HepG2 (cell line): Measurements from ENCODE around the gene MBTPS2. TPM values are rescaled to one million over a fixed set of nuclear protein-coding genes. Genes with fewer than 3 reads are reported as not detected.

Experiments
- ATAC-seq: fragments of 200-7000 bp; cut with Tn5 transposase; 3 replicates; pipeline ENCODE4 v1.9.1; 2020; ENCODE audit warnings: mild to moderate bottlenecking, moderate library complexity
- BruUV-seq: library from RNA; stranded (reverse); fragments of 400-500 nt; replicated peaks from 2 replicates; lab custom pipeline; 2021; lab: Mats Ljungman, UMichigan
- CTCF ChIA-PET: fragments of 300-600 bp; formaldehyde crosslinking; extraction: SDS; loops from one replicate; lab custom pipeline; 2021; ENCODE audit warnings: low total read pairs, inconsistent platforms, low intra/inter-chr PET ratio; lab: Yijun Ruan, JAX
- POLR2A ChIA-PET: fragments of 350-600 bp; sonication (Branson Sonifier 250); formaldehyde crosslinking; loops from one replicate; lab custom pipeline; 2020; ENCODE audit warnings: antibody characterized with exemption, inconsistent platforms; lab: Yijun Ruan, JAX
- DNase-seq: peaks from one replicate; pipeline ENCODE4 v3.0.0-alpha.2; 2015; ENCODE audit warnings: low spot score
- FAIRE-seq: peaks from 3 replicates; lab custom pipeline; 2011; peaks lifted over from hg19 to GRCh38; lab: Jason Lieb, UNC
- H2AFZ ChIP-seq: one replicate; pipeline ENCODE4 v1.6.1; 2011; ENCODE audit warnings: low read length, inconsistent platforms
- H3K27ac ChIP-seq: fragments of 300-600 bp; 3 replicates; pipeline ENCODE4 v1.8.0; 2011; ENCODE audit warnings: mixed run types, mild to moderate bottlenecking, mixed read lengths, low read length, inconsistent platforms; ENCODE audit not compliant: insufficient read depth; ENCODE audit errors: extremely low read length
- H3K27me3 ChIP-seq, 2 experiments: fragments of 200-600 bp in 1 of 2; 2 replicates in 1 of 2; 3 replicates in 1 of 2; pipeline versions ENCODE4 v1.6.0 to v1.8.0; 2011; ENCODE audit warnings: low read length in 2 of 2, mild to moderate bottlenecking in 2 of 2, moderate library complexity in 2 of 2, inconsistent platforms in 1 of 2; ENCODE audit not compliant: insufficient read depth in 2 of 2, control insufficient read depth in 1 of 2
- H3K36me3 ChIP-seq, 2 experiments: fragments of 200-600 bp in 1 of 2; replicated peaks in 1 of 2; 2 replicates in 1 of 2; 3 replicates in 1 of 2; pipeline versions ENCODE4 v1.5.1 to v1.8.0; 2011; ENCODE audit warnings: low read length in 2 of 2, inconsistent platforms in 1 of 2; ENCODE audit not compliant: insufficient read depth in 2 of 2, control insufficient read depth in 1 of 2
- H3K4me1 ChIP-seq: 2 replicates; pipeline ENCODE4 v1.5.1; 2012; ENCODE audit warnings: low read length, inconsistent platforms; ENCODE audit not compliant: insufficient read depth
- H3K4me2 ChIP-seq: 2 replicates; pipeline ENCODE4 v1.6.0; 2011; ENCODE audit warnings: low read depth, low read length, inconsistent platforms
- H3K4me3 ChIP-seq, 3 experiments: fragments of 200-600 bp in 1 of 3; sonication (generic), shearing (Covaris generic) in 1 of 3; replicated peaks in 1 of 3; 2 replicates each; pipeline ENCODE4 v1.5.1; 2011 to 2016; ENCODE audit warnings: low read length in 3 of 3, inconsistent platforms in 2 of 3, low read depth in 2 of 3, mild to moderate bottlenecking in 2 of 3, control low read depth in 1 of 3, mixed read lengths in 1 of 3; ENCODE audit not compliant: insufficient read depth in 1 of 3
- H3K79me2 ChIP-seq: one replicate; pipeline ENCODE4 v1.6.1; 2011; ENCODE audit warnings: low read length, inconsistent platforms; ENCODE audit not compliant: insufficient read depth
- H3K9ac ChIP-seq: 2 replicates; pipeline ENCODE4 v1.6.0; 2011; ENCODE audit warnings: mild to moderate bottlenecking, low read depth, low read length, inconsistent platforms; ENCODE audit not compliant: insufficient read depth
- H3K9me3 ChIP-seq: 2 replicates; pipeline ENCODE4 v1.5.1; 2012; ENCODE audit warnings: mild to moderate bottlenecking, low read length
- H4K20me1 ChIP-seq: 2 replicates; pipeline ENCODE4 v1.6.0; 2011; ENCODE audit warnings: inconsistent platforms, mild to moderate bottlenecking, low read length, moderate library complexity; ENCODE audit not compliant: insufficient read depth
- HMG20B ChIP-seq: conservative IDR thresholded peaks from 2 replicates; pipeline ENCODE4 v1.6.1; 2016; ENCODE audit warnings: missing genetic modification reagents, missing compliant biosample characterization
- PHF8 ChIP-seq: sonication (generic); formaldehyde crosslinking; IDR thresholded peaks from 2 replicates; pipeline ENCODE4 v1.5.0; 2020; ENCODE audit warnings: missing genetic modification reagents
- REXO4 ChIP-seq: sonication (generic); formaldehyde crosslinking; IDR thresholded peaks from 2 replicates; pipeline ENCODE4 v1.8.0; 2022; ENCODE audit warnings: missing genetic modification reagents, mild to moderate bottlenecking, borderline replicate concordance
- SMC3 ChIP-seq: IDR thresholded peaks from 2 replicates; pipeline ENCODE4 v1.6.1; 2011; ENCODE audit warnings: low read length, improper control_type of control experiment
- SMYD3 ChIP-seq: sonication (generic); formaldehyde crosslinking; IDR thresholded peaks from 2 replicates; pipeline ENCODE4 v1.8.1; 2023; ENCODE audit warnings: mild to moderate bottlenecking, missing genetic modification reagents
- STAT6 ChIP-seq: sonication (generic); formaldehyde crosslinking; IDR thresholded peaks from 2 replicates; pipeline ENCODE4 v1.4.0; 2020; ENCODE audit warnings: missing genetic modification reagents, mild to moderate bottlenecking, borderline replicate concordance
- TAF1 ChIP-seq: sonication (generic); formaldehyde crosslinking; IDR thresholded peaks from 2 replicates; pipeline ENCODE4 v1.4.0; 2020; ENCODE audit warnings: missing genetic modification reagents
- ZMAT3 ChIP-seq: sonication (generic); formaldehyde crosslinking; conservative IDR thresholded peaks from 2 replicates; pipeline ENCODE4 v1.7.0; 2021; ENCODE audit warnings: missing genetic modification reagents
- ZNF121 ChIP-seq: sonication (generic); formaldehyde crosslinking; IDR thresholded peaks from 2 replicates; pipeline ENCODE4 v1.5.0; 2020; ENCODE audit warnings: mild to moderate bottlenecking, missing genetic modification reagents
- ZNF569 ChIP-seq: sonication (generic); formaldehyde crosslinking; IDR thresholded peaks from 2 replicates; pipeline ENCODE4 v1.5.0; 2020; ENCODE audit warnings: mild to moderate bottlenecking, missing genetic modification reagents, moderate library complexity, borderline replicate concordance
- WGBS: methylation state at CpG from one replicate; pipeline ENCODE4 v1.1.6; 2017; ENCODE audit warnings: low lambda C conversion rate; 5-methylcytosine and 5-hydroxymethylcytosine counted together
- in situ Hi-C: cut with HindIII; loops from 2 replicates; pipeline ENCODE4 v1.10.0; 2017; ENCODE audit warnings: low pct_unique_long_range_greater_than_20kb; ENCODE audit not compliant: extremely low pct_ligation_motif_present
- intact Hi-C: fragments of 100-400 bp; cut with micrococcal nuclease; formaldehyde crosslinking; loops from one replicate; pipeline ENCODE4 v1.10.0; 2022; ENCODE audit not compliant: unreplicated experiment
- polyA plus RNA-seq, 8 experiments: library from polyadenylated mRNA; depleted of rRNA in 3 of 8; stranded (reverse) in 7 of 8; unstranded in 1 of 8; fragments of >200 nt; fragmentation: Illumina TruSeq in 4 of 8; extraction: Trizol in 4 of 8; gene quantifications; 2 replicates each; pipeline versions ENCODE4 v1.2.1 to v1.2.3, GENCODE V29; 2011 to 2016; ENCODE audit warnings: low read depth in 4 of 8, missing spikeins in 1 of 8, mixed read lengths in 1 of 8; ENCODE audit not compliant: insufficient read depth in 1 of 8
- total RNA-seq, 5 experiments: library from RNA; depleted of rRNA; stranded (reverse); fragments of >200 nt; fragmentation: Illumina TruSeq; extraction: Trizol; gene quantifications; 2 replicates each; pipeline ENCODE4 v1.2.3, GENCODE V29; 2016; ENCODE audit warnings: low read depth in 1 of 5
- TF ChIP-seq, protein P1 (sequence below): sonication (generic); formaldehyde crosslinking; IDR thresholded peaks from 2 replicates; pipeline ENCODE4 v1.9.0; 2021; ENCODE audit warnings: missing genetic modification reagents, borderline replicate concordance
- TF ChIP-seq, protein P2 (sequence below): sonication (generic); formaldehyde crosslinking; IDR thresholded peaks from 2 replicates; pipeline ENCODE4 v1.9.0; 2021; ENCODE audit warnings: missing genetic modification reagents, mild to moderate bottlenecking, borderline replicate concordance
- TF ChIP-seq, protein P3 (sequence below): sonication (generic); formaldehyde crosslinking; IDR thresholded peaks from 2 replicates; pipeline ENCODE4 v1.4.0; 2020; ENCODE audit warnings: missing genetic modification reagents
- TF ChIP-seq, protein P4 (sequence below): sonication (generic); formaldehyde crosslinking; IDR thresholded peaks from 2 replicates; pipeline ENCODE4 v1.5.0; 2020; ENCODE audit warnings: missing genetic modification reagents, mild to moderate bottlenecking, borderline replicate concordance
- TF ChIP-seq, protein P5 (sequence below): sonication (generic); formaldehyde crosslinking; IDR thresholded peaks from 2 replicates; pipeline ENCODE4 v1.4.0; 2020; ENCODE audit warnings: missing genetic modification reagents

Gene MBTPS2
- total and polyA plus RNA-seq, 2 of the 13 experiments (the other 11 are each of a cell fraction or from before 2014, with no cell fraction given) = 5.7 to 14.4 TPM

DNA sequence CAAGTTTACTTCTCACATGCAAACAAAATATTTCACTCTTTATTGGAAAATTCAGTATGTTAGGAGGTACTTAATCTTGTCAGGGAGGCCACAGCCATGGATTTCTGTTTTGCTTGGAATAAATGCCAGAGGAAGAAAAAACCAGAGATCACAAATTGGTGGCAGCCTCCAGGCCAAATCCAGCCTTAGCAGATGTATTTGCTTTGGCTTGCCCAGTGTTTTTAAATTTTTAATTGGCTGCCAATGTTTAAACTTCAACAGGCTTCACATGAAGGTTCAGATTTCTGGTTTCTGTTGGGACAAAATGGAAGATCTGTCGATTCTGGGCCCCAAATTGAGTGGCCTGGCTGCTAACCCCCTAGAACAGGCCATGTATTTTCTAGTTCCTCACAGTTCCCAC lies 35.6 kb downstream of the MBTPS2 start:
- intact Hi-C loops = no loop called here
- no peak overlapping the region for H3K27ac ChIP-seq
- no peaks in the 10 kb centered on the region for H3K27me3 ChIP-seq
- H3K9me3 ChIP-seq = no peaks in the 10 kb centered on the region
- H3K36me3 ChIP-seq = no peaks in the 10 kb centered on the region
- no peaks in the 10 kb centered on the region for H4K20me1 ChIP-seq
- no peak overlapping the region for H3K4me2 ChIP-seq
- H3K9ac ChIP-seq = no peak overlapping the region
- no peak for DNase-seq
- H2AFZ ChIP-seq = no peak overlapping the region
- FAIRE-seq = no peak
- ChIA-PET POLR2A (no interaction called here), CTCF (no interaction called here)
- in situ Hi-C loops = no loop called here
- WGBS = 67% methylated on average over 1 of the region's 1 CpG
- no TSS peak for BruUV-seq
- no peak for ATAC-seq
- no peak overlapping the region for H3K4me3 ChIP-seq
- H3K4me1 ChIP-seq = no peaks in the 10 kb centered on the region
- no peaks in the 10 kb centered on the region for H3K79me2 ChIP-seq
- TF ChIP-seq, protein P1, sequence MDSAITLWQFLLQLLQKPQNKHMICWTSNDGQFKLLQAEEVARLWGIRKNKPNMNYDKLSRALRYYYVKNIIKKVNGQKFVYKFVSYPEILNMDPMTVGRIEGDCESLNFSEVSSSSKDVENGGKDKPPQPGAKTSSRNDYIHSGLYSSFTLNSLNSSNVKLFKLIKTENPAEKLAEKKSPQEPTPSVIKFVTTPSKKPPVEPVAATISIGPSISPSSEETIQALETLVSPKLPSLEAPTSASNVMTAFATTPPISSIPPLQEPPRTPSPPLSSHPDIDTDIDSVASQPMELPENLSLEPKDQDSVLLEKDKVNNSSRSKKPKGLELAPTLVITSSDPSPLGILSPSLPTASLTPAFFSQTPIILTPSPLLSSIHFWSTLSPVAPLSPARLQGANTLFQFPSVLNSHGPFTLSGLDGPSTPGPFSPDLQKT (CRISPR knock-in tag) = no peak
- TF ChIP-seq, protein P2, sequence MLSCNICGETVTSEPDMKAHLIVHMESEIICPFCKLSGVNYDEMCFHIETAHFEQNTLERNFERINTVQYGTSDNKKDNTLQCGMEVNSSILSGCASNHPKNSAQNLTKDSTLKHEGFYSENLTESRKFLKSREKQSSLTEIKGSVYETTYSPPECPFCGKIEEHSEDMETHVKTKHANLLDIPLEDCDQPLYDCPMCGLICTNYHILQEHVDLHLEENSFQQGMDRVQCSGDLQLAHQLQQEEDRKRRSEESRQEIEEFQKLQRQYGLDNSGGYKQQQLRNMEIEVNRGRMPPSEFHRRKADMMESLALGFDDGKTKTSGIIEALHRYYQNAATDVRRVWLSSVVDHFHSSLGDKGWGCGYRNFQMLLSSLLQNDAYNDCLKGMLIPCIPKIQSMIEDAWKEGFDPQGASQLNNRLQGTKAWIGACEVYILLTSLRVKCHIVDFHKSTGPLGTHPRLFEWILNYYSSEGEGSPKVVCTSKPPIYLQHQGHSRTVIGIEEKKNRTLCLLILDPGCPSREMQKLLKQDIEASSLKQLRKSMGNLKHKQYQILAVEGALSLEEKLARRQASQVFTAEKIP (CRISPR knock-in tag) = no peak
- no peak for TF ChIP-seq TAF1 (CRISPR knock-in tag)
- TF ChIP-seq ZNF121 (CRISPR knock-in tag) = no peak
- TF ChIP-seq, protein P3, sequence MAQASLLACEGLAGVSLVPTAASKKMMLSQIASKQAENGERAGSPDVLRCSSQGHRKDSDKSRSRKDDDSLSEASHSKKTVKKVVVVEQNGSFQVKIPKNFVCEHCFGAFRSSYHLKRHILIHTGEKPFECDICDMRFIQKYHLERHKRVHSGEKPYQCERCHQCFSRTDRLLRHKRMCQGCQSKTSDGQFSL (CRISPR knock-in tag) = no peak
- TF ChIP-seq, protein P4, sequence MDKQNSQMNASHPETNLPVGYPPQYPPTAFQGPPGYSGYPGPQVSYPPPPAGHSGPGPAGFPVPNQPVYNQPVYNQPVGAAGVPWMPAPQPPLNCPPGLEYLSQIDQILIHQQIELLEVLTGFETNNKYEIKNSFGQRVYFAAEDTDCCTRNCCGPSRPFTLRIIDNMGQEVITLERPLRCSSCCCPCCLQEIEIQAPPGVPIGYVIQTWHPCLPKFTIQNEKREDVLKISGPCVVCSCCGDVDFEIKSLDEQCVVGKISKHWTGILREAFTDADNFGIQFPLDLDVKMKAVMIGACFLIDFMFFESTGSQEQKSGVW (CRISPR knock-in tag) = no peak
- no peak for TF ChIP-seq ZNF569 (CRISPR knock-in tag)
- TF ChIP-seq SMYD3 (CRISPR knock-in tag) = no peak
- TF ChIP-seq, protein P5, sequence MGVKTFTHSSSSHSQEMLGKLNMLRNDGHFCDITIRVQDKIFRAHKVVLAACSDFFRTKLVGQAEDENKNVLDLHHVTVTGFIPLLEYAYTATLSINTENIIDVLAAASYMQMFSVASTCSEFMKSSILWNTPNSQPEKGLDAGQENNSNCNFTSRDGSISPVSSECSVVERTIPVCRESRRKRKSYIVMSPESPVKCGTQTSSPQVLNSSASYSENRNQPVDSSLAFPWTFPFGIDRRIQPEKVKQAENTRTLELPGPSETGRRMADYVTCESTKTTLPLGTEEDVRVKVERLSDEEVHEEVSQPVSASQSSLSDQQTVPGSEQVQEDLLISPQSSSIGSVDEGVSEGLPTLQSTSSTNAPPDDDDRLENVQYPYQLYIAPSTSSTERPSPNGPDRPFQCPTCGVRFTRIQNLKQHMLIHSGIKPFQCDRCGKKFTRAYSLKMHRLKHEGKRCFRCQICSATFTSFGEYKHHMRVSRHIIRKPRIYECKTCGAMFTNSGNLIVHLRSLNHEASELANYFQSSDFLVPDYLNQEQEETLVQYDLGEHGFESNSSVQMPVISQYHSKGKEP (CRISPR knock-in tag) = no peak
- no peak for TF ChIP-seq HMG20B (CRISPR knock-in tag)
- TF ChIP-seq SMC3 = no peak
- TF ChIP-seq PHF8 = no peak
- TF ChIP-seq REXO4 (CRISPR knock-in tag) = no peak
- TF ChIP-seq ZMAT3 (CRISPR knock-in tag) = no peak
- no peak for TF ChIP-seq STAT6 (CRISPR knock-in tag)
